Left ventricle myocardium inferior (tissue), 1 donor: ENCODE measurements around the gene ISG15. TPM values are rescaled to one million over a fixed set of nuclear protein-coding genes. Genes with fewer than 3 reads are reported as not detected.

Experiments
- DNase-seq: peaks from one replicate; pipeline ENCODE4 v3.0.0-alpha.2; 2020
- H3K27ac ChIP-seq: fragments of 200-600 bp; replicated peaks from 2 replicates; pipeline ENCODE4 v1.8.0; 2021
- H3K27me3 ChIP-seq: fragments of 200-600 bp; 2 replicates; pipeline ENCODE4 v1.8.0; 2021; ENCODE audit warnings: low read depth
- H3K36me3 ChIP-seq: fragments of 200-600 bp; 2 replicates; pipeline ENCODE4 v1.8.0; 2021
- H3K4me1 ChIP-seq: fragments of 200-600 bp; 2 replicates; pipeline ENCODE4 v1.8.0; 2021
- H3K4me3 ChIP-seq: fragments of 200-600 bp; 2 replicates; pipeline ENCODE4 v1.8.0; 2021; ENCODE audit warnings: mild to moderate bottlenecking, moderate library complexity
- H3K9me3 ChIP-seq: fragments of 200-600 bp; replicated peaks from 2 replicates; pipeline ENCODE4 v1.8.0; 2021
- CTCF ChIP-seq: fragments of 200-600 bp; IDR thresholded peaks from 2 replicates; pipeline ENCODE4 v1.8.0; 2021; ENCODE audit warnings: antibody characterized with exemption, mild to moderate bottlenecking, borderline replicate concordance
- intact Hi-C: fragments of 100-400 bp; cut with micrococcal nuclease; formaldehyde crosslinking; loops from one replicate; pipeline ENCODE4 v1.11.0; 2022
- total RNA-seq: library from RNA; stranded (reverse); fragmentation: NEBNext Ultra II Directional; extraction: Animal tissue kit (Norgen Biotek cat#: 25700); gene quantifications from one replicate; pipeline ENCODE4 v1.2.1, GENCODE V29; 2021
- donor health status: DM: no; HTN: yes; CAD: no; lungs with severe emphysema.

The ISG15 gene
- total RNA-seq, 1 donor from 2014 or later, result 14.5 TPM

GRCh38 chr1:996851-997712 lies 16.2 kb upstream of the ISG15 start:
- no peak for DNase-seq
- no peak for TF ChIP-seq CTCF
- intact Hi-C loops, result no loop called here
- H3K4me1 ChIP-seq, result peaks cover 44% of the 10 kb centered on the region
- H3K36me3 ChIP-seq, result no peaks in the 10 kb centered on the region
- H3K27me3 ChIP-seq, result no peaks in the 10 kb centered on the region
- H3K9me3 ChIP-seq, result peaks cover 5% of the 10 kb centered on the region
- H3K4me3 ChIP-seq, result peak overlapping the region; percentile 77
- no peak overlapping the region for H3K27ac ChIP-seq

GRCh38 chr1:997713-997992 lies 15.6 kb upstream of the ISG15 start:
- Histone ChIP-seq H3K4me1 (peaks cover 45% of the 10 kb centered on the region), H3K27ac (no peak overlapping the region), H3K36me3 (no peaks in the 10 kb centered on the region), H3K4me3 (peak overlapping the region; percentile 77), H3K27me3 (no peaks in the 10 kb centered on the region), H3K9me3 (no peaks in the 10 kb centered on the region)
- TF ChIP-seq CTCF, result no peak
- intact Hi-C loops, result no loop called here
- DNase-seq, result no peak

GRCh38 chr1:997993-998744 lies 15.1 kb upstream of the ISG15 start:
- H3K27ac ChIP-seq, result peak overlapping the region; percentile 99
- intact Hi-C loops, result no loop called here
- peak overlapping the region; percentile 77 for H3K4me3 ChIP-seq
- H3K4me1 ChIP-seq, result peaks cover 45% of the 10 kb centered on the region
- no peaks in the 10 kb centered on the region for H3K36me3 ChIP-seq
- no peaks in the 10 kb centered on the region for H3K9me3 ChIP-seq
- H3K27me3 ChIP-seq, result no peaks in the 10 kb centered on the region
- TF ChIP-seq CTCF, result peak; percentile 2
- no peak for DNase-seq

GRCh38 chr1:998745-998994 lies 14.6 kb upstream of the ISG15 start:
- peaks cover 45% of the 10 kb centered on the region for H3K4me1 ChIP-seq
- H3K27me3 ChIP-seq, result no peaks in the 10 kb centered on the region
- intact Hi-C loops, result no loop called here
- peak overlapping the region; percentile 99 for H3K27ac ChIP-seq
- no peak for DNase-seq
- no peak for TF ChIP-seq CTCF
- no peaks in the 10 kb centered on the region for H3K9me3 ChIP-seq
- peak overlapping the region; percentile 77 for H3K4me3 ChIP-seq
- no peaks in the 10 kb centered on the region for H3K36me3 ChIP-seq

GRCh38 chr1:998995-999724 lies 14.1 kb upstream of the ISG15 start:
- no peak for TF ChIP-seq CTCF
- Histone ChIP-seq H3K4me3 (peak overlapping the region; percentile 77), H3K27me3 (no peaks in the 10 kb centered on the region), H3K4me1 (peaks cover 47% of the 10 kb centered on the region), H3K36me3 (no peaks in the 10 kb centered on the region), H3K27ac (peak overlapping the region; percentile 99), H3K9me3 (no peaks in the 10 kb centered on the region)
- DNase-seq, result no peak
- intact Hi-C loops, result no loop called here
